Mesodermal cell (in vitro differentiated cells): Measurements from ENCODE around the gene GUCD1.
"Not testable (repeated sequence)": the region's sequence is repeated elsewhere in the genome, so short reads cannot be mapped to it uniquely, and the experiment has no call there.

Experiments
- H3K27ac ChIP-seq: 2 replicates; pipeline ENCODE4 v1.7.0; 2013; ENCODE audit warnings: mild to moderate bottlenecking, low read depth, low read length, moderate library complexity; ENCODE audit not compliant: severe bottlenecking
- H3K36me3 ChIP-seq: 2 replicates; pipeline ENCODE4 v1.7.1; 2013; ENCODE audit warnings: mild to moderate bottlenecking, low read length, moderate library complexity; ENCODE audit not compliant: control insufficient read depth, insufficient read depth
- H3K4me1 ChIP-seq: one replicate; pipeline ENCODE4 v1.7.1; 2013; ENCODE audit warnings: mild to moderate bottlenecking, low read length; ENCODE audit not compliant: insufficient read depth, control insufficient read depth, poor library complexity, severe bottlenecking
- H3K4me3 ChIP-seq: 2 replicates; pipeline ENCODE4 v1.7.0; 2013; ENCODE audit warnings: low read length, control low read depth, mild to moderate bottlenecking; ENCODE audit not compliant: insufficient read depth, poor library complexity, severe bottlenecking; ENCODE audit errors: extremely low read depth
- H3K9me3 ChIP-seq: 2 replicates; pipeline ENCODE4 v1.7.1; 2013; ENCODE audit warnings: mild to moderate bottlenecking, low read length, moderate library complexity; ENCODE audit not compliant: control insufficient read depth
- WGBS, 2 experiments: methylation state at CpG; one replicate each; pipeline ENCODE4 v1.1.5; 2013; ENCODE audit warnings: missing lambda C conversion rate in 2 of 2; ENCODE audit not compliant: insufficient coverage in 2 of 2; 5-methylcytosine and 5-hydroxymethylcytosine counted together

GUCD1 gene

DNA sequence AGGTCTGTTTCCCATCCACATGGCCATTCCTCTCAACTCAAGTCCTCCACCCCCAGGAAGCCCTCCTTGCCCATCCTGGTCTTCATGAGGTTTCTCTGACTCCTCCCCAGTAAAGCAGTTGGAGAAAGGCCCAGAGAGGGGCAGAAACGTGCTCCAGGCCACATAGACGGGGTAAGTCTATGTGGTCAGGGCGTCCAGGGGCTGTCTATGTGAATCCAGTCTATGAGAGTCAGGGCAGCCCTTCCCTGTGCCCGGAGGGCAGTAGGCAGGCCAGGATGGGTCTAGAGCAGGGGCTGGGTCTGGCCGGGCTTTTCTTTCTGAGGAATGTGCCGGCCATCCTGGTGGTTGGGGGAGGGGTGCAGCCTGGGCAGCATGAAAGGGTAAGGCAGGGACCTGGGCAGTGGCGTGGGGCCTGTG, 11.7 kb downstream of the GUCD1 start:
- no peaks in the 10 kb centered on the region for H3K4me1 ChIP-seq
- no peak overlapping the region for H3K27ac ChIP-seq
- H3K9me3 ChIP-seq = no peaks in the 10 kb centered on the region
- H3K36me3 ChIP-seq = peaks cover 70% of the 10 kb centered on the region
- no peak overlapping the region for H3K4me3 ChIP-seq
- WGBS, 2 experiments = 83 to 92% methylated on average over 3 to 5 of the region's 7 CpGs

DNA sequence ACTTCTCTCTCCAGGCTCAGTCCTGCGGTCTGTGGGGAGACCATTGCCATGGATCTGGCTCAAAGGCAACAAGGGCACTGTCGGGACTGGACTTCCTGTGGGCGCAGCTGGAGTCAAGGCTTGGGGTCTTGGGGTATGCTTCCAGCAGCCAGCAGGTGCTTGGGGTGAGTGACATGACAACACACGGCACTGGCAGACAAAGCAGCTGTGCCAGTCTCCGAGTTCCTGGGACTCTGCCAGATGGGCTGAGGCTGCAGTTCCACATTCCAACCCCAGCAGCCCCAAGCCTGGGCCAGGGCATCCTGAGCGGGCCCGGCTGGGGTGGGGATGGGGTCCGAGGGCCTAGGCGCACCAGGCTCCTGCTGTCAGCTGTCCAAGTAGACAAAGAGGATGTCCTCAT, 12.3 kb downstream of the GUCD1 start:
- no peaks in the 10 kb centered on the region for H3K4me1 ChIP-seq
- H3K27ac ChIP-seq = no peak overlapping the region
- peaks cover 64% of the 10 kb centered on the region for H3K36me3 ChIP-seq
- WGBS, 2 experiments = 97 to 98% methylated on average over 6 to 9 of the region's 9 CpGs
- no peak overlapping the region for H3K4me3 ChIP-seq
- no peaks in the 10 kb centered on the region for H3K9me3 ChIP-seq

DNA sequence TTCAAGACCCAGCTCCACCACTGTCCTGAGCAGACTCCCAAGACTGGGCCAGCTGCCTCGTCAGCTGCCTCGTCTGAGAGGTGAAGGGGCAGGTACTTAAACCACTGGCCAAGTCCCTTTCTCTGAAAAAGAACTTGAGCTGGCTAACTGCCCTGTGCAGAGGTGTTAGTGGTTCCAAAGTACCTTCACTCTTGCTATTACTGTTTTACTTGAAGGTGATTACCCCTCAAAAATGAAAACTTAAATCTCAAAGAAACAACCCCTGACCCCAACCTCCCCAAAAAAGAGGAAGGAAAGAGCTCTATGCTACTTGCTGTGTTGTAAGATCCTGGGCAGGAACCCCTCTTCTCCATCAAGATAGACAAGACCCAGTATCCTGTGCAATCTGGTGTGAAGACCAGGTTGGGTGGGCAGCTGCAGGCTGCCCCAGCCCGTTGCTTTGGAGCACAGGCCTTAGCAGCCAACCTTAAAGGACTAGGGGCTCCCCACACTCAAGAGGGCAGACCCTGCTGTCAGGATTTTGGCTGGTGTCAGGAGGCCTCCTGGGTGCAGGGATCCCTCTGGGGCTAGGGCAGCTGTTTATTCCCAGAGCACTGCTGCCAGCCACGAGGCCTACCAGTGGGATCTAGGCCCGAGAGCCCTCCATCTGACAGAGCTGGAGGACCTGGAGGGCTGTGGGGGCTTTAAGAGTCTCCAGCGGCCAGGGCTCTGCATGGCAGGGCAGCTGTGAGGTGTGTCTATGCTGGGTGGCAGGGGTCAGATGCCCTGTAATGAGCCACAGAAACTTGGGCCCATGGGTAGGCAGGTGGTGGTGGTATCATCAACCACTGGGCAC, 13.0 kb downstream of the GUCD1 start:
- Histone ChIP-seq H3K4me1 (no peaks in the 10 kb centered on the region), H3K9me3 (no peaks in the 10 kb centered on the region), H3K36me3 (peaks cover 57% of the 10 kb centered on the region), H3K27ac (no peak overlapping the region), H3K4me3 (no peak overlapping the region)
- WGBS, 2 experiments = 100% methylated on average over 2 to 6 of the region's 6 CpGs

DNA sequence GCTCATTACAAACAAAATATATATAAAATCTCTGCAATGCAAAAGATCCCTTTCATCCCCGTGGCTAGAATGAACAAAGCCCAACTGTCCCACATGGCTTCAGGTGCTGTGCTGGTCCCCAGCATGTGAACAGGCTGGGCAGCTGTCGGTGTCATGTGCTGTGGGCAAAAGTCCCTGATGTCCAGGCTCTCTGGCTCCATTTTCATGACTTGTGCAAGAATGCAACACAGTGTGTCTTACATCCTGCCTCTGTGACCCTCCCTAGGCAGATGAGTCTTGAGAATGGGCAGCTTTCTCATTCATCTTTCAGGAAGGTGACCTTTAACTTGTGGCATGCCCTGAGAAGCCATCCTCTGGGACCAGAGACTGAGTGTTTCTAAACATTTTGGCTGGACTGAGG, 14.5 kb downstream of the GUCD1 start:
- Histone ChIP-seq H3K36me3 (peaks cover 47% of the 10 kb centered on the region), H3K4me1 (no peaks in the 10 kb centered on the region), H3K4me3 (no peak overlapping the region), H3K9me3 (no peaks in the 10 kb centered on the region), H3K27ac (no peak overlapping the region)
- WGBS, 2 experiments = 96 to 100% methylated on average over 2 of the region's 2 CpGs

DNA sequence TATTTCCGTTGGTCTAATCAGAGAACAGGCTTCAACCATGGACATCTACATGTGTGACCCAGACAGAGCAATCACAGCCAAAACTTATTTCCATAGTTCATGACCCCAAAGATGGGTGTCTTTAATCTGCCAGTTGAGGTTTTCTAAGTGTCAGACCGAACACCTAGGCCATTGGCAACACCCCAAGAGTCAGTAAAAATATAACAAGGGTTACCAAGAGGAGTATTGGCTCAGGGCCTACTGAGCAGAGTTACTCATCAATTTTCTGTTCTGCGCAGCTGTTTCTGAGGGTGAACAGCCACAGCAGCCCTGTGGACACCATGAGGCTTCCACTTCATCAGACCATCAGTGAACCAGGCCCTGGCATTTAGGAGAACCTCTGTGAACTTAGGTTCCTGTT, 18.8 kb downstream of the GUCD1 start:
- Histone ChIP-seq H3K27ac (no peak overlapping the region), H3K4me3 (no peak overlapping the region), H3K36me3 (peaks cover 11% of the 10 kb centered on the region), H3K4me1 (no peaks in the 10 kb centered on the region), H3K9me3 (no peaks in the 10 kb centered on the region)
- WGBS, 2 experiments = 92 to 96% methylated on average over 2 to 3 of the region's 3 CpGs

DNA sequence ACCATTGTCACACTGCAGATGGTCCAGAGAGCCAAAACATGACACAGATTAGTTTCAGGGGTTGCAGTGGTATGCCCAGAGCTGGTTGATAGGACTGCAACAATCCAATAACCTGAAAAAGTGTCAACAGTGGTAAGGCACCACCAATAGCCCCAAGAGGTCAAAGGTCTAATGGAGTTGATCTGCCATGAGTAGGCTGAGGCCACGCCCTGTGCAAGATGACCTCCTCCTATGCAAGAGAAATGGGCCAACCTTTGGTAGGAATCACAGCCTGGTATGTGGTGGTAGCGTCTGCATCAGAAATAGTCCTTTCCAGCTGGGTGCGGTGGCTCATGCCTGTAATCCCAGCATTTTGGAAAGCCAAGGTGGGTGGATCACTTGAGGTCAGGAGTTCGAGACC, 19.6 kb downstream of the GUCD1 start:
- no peaks in the 10 kb centered on the region for H3K4me1 ChIP-seq
- WGBS, 2 experiments = 95 to 97% methylated on average over 2 to 3 of the region's 4 CpGs
- no peak overlapping the region for H3K4me3 ChIP-seq
- H3K9me3 ChIP-seq = no peaks in the 10 kb centered on the region
- peaks cover 3% of the 10 kb centered on the region for H3K36me3 ChIP-seq
- H3K27ac ChIP-seq = no peak overlapping the region

DNA sequence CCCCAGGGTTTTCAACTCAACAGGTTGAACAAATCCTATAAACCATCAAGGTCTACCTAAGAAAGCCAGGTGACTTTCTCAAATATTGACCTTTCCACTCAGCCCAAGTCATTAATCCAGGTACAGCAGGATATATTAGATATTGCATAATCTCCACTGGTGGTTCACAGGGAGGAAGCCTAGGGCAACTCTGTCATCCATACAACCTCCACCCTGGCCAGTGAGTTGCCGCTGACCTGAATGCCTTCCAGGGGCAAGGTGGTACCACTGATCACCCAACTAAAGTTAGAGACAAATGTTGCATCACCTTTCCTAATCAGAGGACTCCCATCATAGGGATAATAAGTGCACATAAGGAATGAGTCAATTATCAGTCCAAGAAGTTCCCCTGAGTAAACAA, 22.9 kb downstream of the GUCD1 start:
- Histone ChIP-seq H3K4me3 (no peak overlapping the region), H3K36me3 (no peaks in the 10 kb centered on the region), H3K9me3 (no peaks in the 10 kb centered on the region), H3K27ac (no peak overlapping the region), H3K4me1 (no peaks in the 10 kb centered on the region)
- no CpG with 5 or more reads among the region's 1 CpG for WGBS, 2 experiments

DNA sequence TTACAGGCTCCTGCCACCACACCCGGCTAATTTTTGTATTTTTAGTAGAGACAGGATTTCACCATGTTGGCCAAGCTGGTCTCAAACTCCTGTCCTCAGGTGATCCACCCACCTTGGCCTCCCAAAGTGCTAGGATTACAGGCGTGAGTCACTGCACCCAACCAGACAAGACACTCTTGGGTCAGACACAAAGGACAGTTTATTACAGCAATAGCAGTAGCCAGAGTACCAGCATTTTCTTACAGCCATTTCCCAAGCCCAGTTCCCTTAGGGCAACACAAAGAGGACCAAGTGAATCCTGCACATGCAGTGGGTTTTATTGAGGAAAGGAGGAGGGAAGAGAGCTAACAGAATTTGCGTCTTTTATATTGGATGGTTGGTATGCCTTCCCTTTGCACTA, 24.0 kb downstream of the GUCD1 start:
- not testable (repeated sequence) for H3K4me1 ChIP-seq, H3K27ac ChIP-seq, H3K4me3 ChIP-seq, H3K36me3 ChIP-seq, H3K9me3 ChIP-seq
- WGBS, 2 experiments = 83 to 100% methylated on average over 2 of the region's 3 CpGs

DNA sequence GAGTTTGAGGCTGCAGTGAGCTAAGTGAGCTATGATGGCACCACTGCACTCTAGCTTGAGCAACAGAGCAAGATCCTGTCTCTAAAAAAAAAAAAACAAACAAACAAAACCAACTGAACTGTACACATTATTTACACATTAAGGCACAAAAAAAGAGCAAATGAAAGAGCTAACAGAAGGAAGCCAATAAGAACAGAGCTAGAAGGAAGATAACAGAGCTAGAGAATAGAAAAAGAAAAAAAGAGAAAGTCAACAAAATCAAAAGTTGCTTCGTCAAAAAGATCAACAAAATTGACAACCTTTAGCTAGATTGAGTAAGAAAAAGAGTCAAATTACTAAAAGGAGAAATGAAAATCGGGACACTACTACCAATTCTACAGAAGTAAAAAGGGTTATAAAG, 25.0 kb downstream of the GUCD1 start:
- no CpG with 5 or more reads among the region's 2 CpGs for WGBS, 2 experiments
- Histone ChIP-seq H3K36me3 (no peaks in the 10 kb centered on the region), H3K9me3 (no peaks in the 10 kb centered on the region), H3K4me3 (no peak overlapping the region), H3K27ac (no peak overlapping the region), H3K4me1 (no peaks in the 10 kb centered on the region)

DNA sequence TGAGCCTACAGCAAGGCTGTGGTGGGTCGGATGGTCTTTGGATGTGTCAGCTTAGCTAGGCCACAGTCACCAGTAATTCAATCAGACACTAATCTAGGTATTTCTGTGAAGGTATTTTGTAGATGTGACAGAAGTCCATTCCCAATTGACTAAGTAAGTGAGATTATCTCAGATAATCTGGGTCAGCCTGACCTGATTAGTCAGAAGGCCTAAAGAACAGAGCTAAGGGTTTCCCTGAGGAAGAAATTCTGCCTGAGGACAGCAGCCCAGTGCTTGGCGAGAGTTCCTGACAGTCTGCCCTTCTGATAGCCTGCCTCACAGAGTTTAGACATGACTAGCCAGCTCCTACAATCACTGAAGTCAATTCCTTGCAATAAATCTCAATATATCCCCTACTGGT, 28.7 kb downstream of the GUCD1 start:
- Histone ChIP-seq H3K27ac (no peak overlapping the region), H3K4me1 (peaks cover 7% of the 10 kb centered on the region), H3K36me3 (no peaks in the 10 kb centered on the region), H3K9me3 (no peaks in the 10 kb centered on the region), H3K4me3 (no peak overlapping the region)
- WGBS, 2 experiments = 75 to 86% methylated on average over 1 of the region's 2 CpGs

DNA sequence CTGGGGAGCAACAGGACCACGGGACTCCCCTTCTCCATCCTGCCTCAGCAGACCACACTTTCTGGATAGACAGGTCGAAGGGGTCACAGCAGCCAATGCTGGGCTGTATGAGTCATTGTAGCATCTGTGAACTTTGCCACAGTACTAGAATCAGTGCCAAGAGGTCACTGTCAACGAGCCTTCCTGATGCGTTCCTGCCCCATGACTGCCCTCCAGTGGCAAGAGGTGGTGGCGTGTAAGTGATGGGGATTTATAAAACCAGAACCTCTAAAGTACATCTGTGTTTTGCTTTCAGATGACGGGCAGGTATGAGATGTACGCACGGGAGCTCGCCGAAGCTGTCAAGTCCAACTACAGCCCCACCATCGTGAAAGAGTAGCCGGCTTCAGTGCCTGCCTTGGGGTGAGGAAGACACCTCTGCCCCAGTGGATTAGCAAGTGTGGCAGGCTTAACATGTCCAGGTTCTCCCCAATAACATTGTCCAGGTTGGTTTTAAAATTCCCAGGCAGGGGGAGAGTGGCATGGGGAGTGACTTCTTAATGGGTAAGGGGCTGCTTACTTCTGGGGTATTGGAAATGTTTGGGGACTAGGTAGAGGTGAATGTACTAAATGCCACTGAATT, 29.4 kb downstream of the GUCD1 start:
- H3K4me3 ChIP-seq = no peak overlapping the region
- H3K9me3 ChIP-seq = no peaks in the 10 kb centered on the region
- 15 to 23% methylated on average over 2 to 10 of the region's 12 CpGs for WGBS, 2 experiments
- no peaks in the 10 kb centered on the region for H3K36me3 ChIP-seq
- no peak overlapping the region for H3K27ac ChIP-seq
- H3K4me1 ChIP-seq = peaks cover 7% of the 10 kb centered on the region
